ENCODE results near the gene CGB3.

The CGB3 gene

GRCh38 chr19:49017041-49017665 lies 7.0 kb downstream of the CGB3 start, which contains the start of gene LHB:
LHB (minus strand) TSS chr19:49017091; CDS start chr19:49017081, 10 bp downstream.
- Histone ChIP-seq H3K4me3 (ENCODE audit: low read depth in 1 of 2, low read length in 2 of 2) (peak within 1 kb of the TSS; percentile 52 to 55), H3K9ac (ENCODE audit: low read depth in 1 of 2, low read length in 2 of 2) (peak within 1 kb of the TSS; percentile 12 to 57), H3K4me1 (ENCODE audit: control insufficient read depth in 1 of 2, insufficient read depth in 2 of 2, low read length in 2 of 2) (peaks cover 12 to 13% of the 10 kb centered on the region in 2 donors), H3K9me3 (ENCODE audit: control insufficient read depth in 1 of 2, low read length in 2 of 2) (no peaks in the 10 kb centered on the region), H3K27me3 (ENCODE audit: control insufficient read depth in 1 of 2, insufficient read depth in 2 of 2, low read length in 2 of 2) (peaks cover 13 to 16% of the 10 kb centered on the region in 2 donors), H3K27ac (ENCODE audit: low read depth, low read length) (no peak within 1 kb of the TSS), H3K36me3 (ENCODE audit: control insufficient read depth in 1 of 2, insufficient read depth in 2 of 2, low read length in 2 of 2) (peaks cover under 1 to 29% of the 10 kb centered on the region in 2 donors)

- Histone ChIP-seq H3K36me3 (ENCODE audit: control insufficient read depth in 1 of 2, insufficient read depth in 2 of 2, low read length in 2 of 2) (peaks cover 8 to 38% of the 10 kb centered on the region in 2 donors), H3K9me3 (ENCODE audit: control insufficient read depth in 1 of 2, low read length in 2 of 2) (no peaks in the 10 kb centered on the region), H3K9ac (ENCODE audit: low read depth in 1 of 2, low read length in 2 of 2) (no peak overlapping the region), H3K4me3 (ENCODE audit: low read depth in 1 of 2, low read length in 2 of 2) (no peak overlapping the region), H3K27ac (ENCODE audit: low read depth, low read length) (no peak overlapping the region), H3K4me1 (ENCODE audit: control insufficient read depth in 1 of 2, insufficient read depth in 2 of 2, low read length in 2 of 2) (peaks cover 12 to 13% of the 10 kb centered on the region in 2 donors), H3K27me3 (ENCODE audit: control insufficient read depth in 1 of 2, insufficient read depth in 2 of 2, low read length in 2 of 2) (peaks cover 13% of the 10 kb centered on the region in 2 donors)
Measured at GRCh38 chr19:49016067-49016839, 7.9 kb downstream of the CGB3 start.

- Histone ChIP-seq H3K27me3 (ENCODE audit: control insufficient read depth in 1 of 2, insufficient read depth in 2 of 2, low read length in 2 of 2) (peaks cover 2 to 4% of the 10 kb centered on the region in 2 donors), H3K4me1 (ENCODE audit: control insufficient read depth in 1 of 2, insufficient read depth in 2 of 2, low read length in 2 of 2) (peaks cover 12 to 13% of the 10 kb centered on the region in 2 donors), H3K9ac (ENCODE audit: low read depth in 1 of 2, low read length in 2 of 2) (no peak overlapping the region), H3K9me3 (ENCODE audit: control insufficient read depth in 1 of 2, low read length in 2 of 2) (no peaks in the 10 kb centered on the region), H3K4me3 (ENCODE audit: low read depth in 1 of 2, low read length in 2 of 2) (no peak overlapping the region), H3K27ac (ENCODE audit: low read depth, low read length) (no peak overlapping the region), H3K36me3 (ENCODE audit: control insufficient read depth in 1 of 2, insufficient read depth in 2 of 2, low read length in 2 of 2) (peaks cover 15 to 50% of the 10 kb centered on the region in 2 donors)
Measured at GRCh38 chr19:49014870-49015255, 9.3 kb downstream of the CGB3 start.

- H3K4me1 ChIP-seq (ENCODE audit: control insufficient read depth in 1 of 2, insufficient read depth in 2 of 2, low read length in 2 of 2) = peaks cover 9 to 13% of the 10 kb centered on the region in 2 donors
- H3K4me3 ChIP-seq (ENCODE audit: low read depth in 1 of 2, low read length in 2 of 2) = no peak overlapping the region
- no peak overlapping the region for H3K9ac ChIP-seq (ENCODE audit: low read depth in 1 of 2, low read length in 2 of 2)
- no peaks in the 10 kb centered on the region for H3K9me3 ChIP-seq (ENCODE audit: control insufficient read depth in 1 of 2, low read length in 2 of 2)
- peaks cover 0 to 4% of the 10 kb centered on the region in 2 donors for H3K27me3 ChIP-seq (ENCODE audit: control insufficient read depth in 1 of 2, insufficient read depth in 2 of 2, low read length in 2 of 2)
- H3K36me3 ChIP-seq (ENCODE audit: control insufficient read depth in 1 of 2, insufficient read depth in 2 of 2, low read length in 2 of 2) = peaks cover 19 to 56% of the 10 kb centered on the region in 2 donors
- no peak overlapping the region for H3K27ac ChIP-seq (ENCODE audit: low read depth, low read length)
Measured at GRCh38 chr19:49014123-49014869, 9.8 kb downstream of the CGB3 start.

GRCh38 chr19:49011194-49011593 lies 12.9 kb downstream of the CGB3 start:
- Histone ChIP-seq H3K4me1 (ENCODE audit: control insufficient read depth in 1 of 2, insufficient read depth in 2 of 2, low read length in 2 of 2) (no peaks in the 10 kb centered on the region), H3K36me3 (ENCODE audit: control insufficient read depth in 1 of 2, insufficient read depth in 2 of 2, low read length in 2 of 2) (peaks cover 30 to 70% of the 10 kb centered on the region in 2 donors), H3K9ac (ENCODE audit: low read depth in 1 of 2, low read length in 2 of 2) (no peak overlapping the region), H3K4me3 (ENCODE audit: low read depth in 1 of 2, low read length in 2 of 2) (no peak overlapping the region), H3K9me3 (ENCODE audit: control insufficient read depth in 1 of 2, low read length in 2 of 2) (no peaks in the 10 kb centered on the region), H3K27ac (ENCODE audit: low read depth, low read length) (no peak overlapping the region), H3K27me3 (ENCODE audit: control insufficient read depth in 1 of 2, insufficient read depth in 2 of 2, low read length in 2 of 2) (no peaks in the 10 kb centered on the region)

GRCh38 chr19:49010453-49010852 lies 13.7 kb downstream of the CGB3 start:
- H3K9me3 ChIP-seq (ENCODE audit: control insufficient read depth in 1 of 2, low read length in 2 of 2) = no peaks in the 10 kb centered on the region
- no peak overlapping the region for H3K4me3 ChIP-seq (ENCODE audit: low read depth in 1 of 2, low read length in 2 of 2)
- no peak overlapping the region for H3K9ac ChIP-seq (ENCODE audit: low read depth in 1 of 2, low read length in 2 of 2)
- H3K27me3 ChIP-seq (ENCODE audit: control insufficient read depth in 1 of 2, insufficient read depth in 2 of 2, low read length in 2 of 2) = no peaks in the 10 kb centered on the region
- H3K36me3 ChIP-seq (ENCODE audit: control insufficient read depth in 1 of 2, insufficient read depth in 2 of 2, low read length in 2 of 2) = peaks cover 32 to 72% of the 10 kb centered on the region in 2 donors
- H3K4me1 ChIP-seq (ENCODE audit: control insufficient read depth in 1 of 2, insufficient read depth in 2 of 2, low read length in 2 of 2) = no peaks in the 10 kb centered on the region
- H3K27ac ChIP-seq (ENCODE audit: low read depth, low read length) = no peak overlapping the region

- Histone ChIP-seq H3K4me1 (ENCODE audit: control insufficient read depth in 1 of 2, insufficient read depth in 2 of 2, low read length in 2 of 2) (no peaks in the 10 kb centered on the region), H3K4me3 (ENCODE audit: low read depth in 1 of 2, low read length in 2 of 2) (no peak overlapping the region), H3K9me3 (ENCODE audit: control insufficient read depth in 1 of 2, low read length in 2 of 2) (no peaks in the 10 kb centered on the region), H3K27me3 (ENCODE audit: control insufficient read depth in 1 of 2, insufficient read depth in 2 of 2, low read length in 2 of 2) (no peaks in the 10 kb centered on the region), H3K27ac (ENCODE audit: low read depth, low read length) (no peak overlapping the region), H3K9ac (ENCODE audit: low read depth in 1 of 2, low read length in 2 of 2) (no peak overlapping the region), H3K36me3 (ENCODE audit: control insufficient read depth in 1 of 2, insufficient read depth in 2 of 2, low read length in 2 of 2) (peaks cover 32 to 72% of the 10 kb centered on the region in 2 donors)
Measured at GRCh38 chr19:49009828-49010227, 14.3 kb downstream of the CGB3 start.

- Histone ChIP-seq H3K9ac (ENCODE audit: low read depth in 1 of 2, low read length in 2 of 2) (no peak overlapping the region), H3K4me1 (ENCODE audit: control insufficient read depth in 1 of 2, insufficient read depth in 2 of 2, low read length in 2 of 2) (no peaks in the 10 kb centered on the region), H3K27me3 (ENCODE audit: control insufficient read depth in 1 of 2, insufficient read depth in 2 of 2, low read length in 2 of 2) (no peaks in the 10 kb centered on the region), H3K4me3 (ENCODE audit: low read depth in 1 of 2, low read length in 2 of 2) (no peak overlapping the region), H3K27ac (ENCODE audit: low read depth, low read length) (no peak overlapping the region), H3K9me3 (ENCODE audit: control insufficient read depth in 1 of 2, low read length in 2 of 2) (no peaks in the 10 kb centered on the region), H3K36me3 (ENCODE audit: control insufficient read depth in 1 of 2, insufficient read depth in 2 of 2, low read length in 2 of 2) (peaks cover 36 to 70% of the 10 kb centered on the region in 2 donors)
Measured at GRCh38 chr19:49006905-49007304, 17.2 kb downstream of the CGB3 start.

- Histone ChIP-seq H3K27ac (ENCODE audit: low read depth, low read length) (no peak overlapping the region), H3K4me3 (ENCODE audit: low read depth in 1 of 2, low read length in 2 of 2) (no peak overlapping the region), H3K4me1 (ENCODE audit: control insufficient read depth in 1 of 2, insufficient read depth in 2 of 2, low read length in 2 of 2) (no peaks in the 10 kb centered on the region), H3K36me3 (ENCODE audit: control insufficient read depth in 1 of 2, insufficient read depth in 2 of 2, low read length in 2 of 2) (peaks cover 24 to 53% of the 10 kb centered on the region in 2 donors), H3K9me3 (ENCODE audit: control insufficient read depth in 1 of 2, low read length in 2 of 2) (no peaks in the 10 kb centered on the region), H3K9ac (ENCODE audit: low read depth in 1 of 2, low read length in 2 of 2) (no peak overlapping the region), H3K27me3 (ENCODE audit: control insufficient read depth in 1 of 2, insufficient read depth in 2 of 2, low read length in 2 of 2) (no peaks in the 10 kb centered on the region)
Measured at GRCh38 chr19:49004964-49005614, 19.0 kb downstream of the CGB3 start.
